ENCODE measurements around the gene C1orf226.
"Not testable (repeated sequence)": the region's sequence is repeated elsewhere in the genome, so short reads cannot be mapped to it uniquely, and the experiment has no call there.

Gene C1orf226

DNA sequence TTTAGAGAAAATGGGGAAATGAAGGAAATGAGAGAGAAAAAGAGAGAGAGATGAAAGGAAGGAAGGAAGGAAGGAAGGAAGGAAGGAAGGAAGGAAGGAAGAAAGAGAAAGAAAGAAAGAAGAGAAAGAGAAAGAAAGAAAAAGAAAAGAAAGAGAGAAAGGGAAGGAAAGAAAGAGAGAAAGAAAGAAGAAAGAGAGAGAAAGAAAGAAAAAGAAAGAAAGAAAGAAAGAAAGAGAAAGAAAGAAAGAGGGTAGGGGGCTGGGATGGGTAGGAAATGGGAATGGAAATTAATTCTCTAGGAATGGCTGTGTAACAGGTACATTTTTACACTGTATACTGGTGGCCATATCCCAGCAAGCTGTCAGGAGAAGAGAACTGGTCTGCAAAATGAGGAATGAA is 34.7 kb downstream of the C1orf226 start:
- no peak for FAIRE-seq

DNA sequence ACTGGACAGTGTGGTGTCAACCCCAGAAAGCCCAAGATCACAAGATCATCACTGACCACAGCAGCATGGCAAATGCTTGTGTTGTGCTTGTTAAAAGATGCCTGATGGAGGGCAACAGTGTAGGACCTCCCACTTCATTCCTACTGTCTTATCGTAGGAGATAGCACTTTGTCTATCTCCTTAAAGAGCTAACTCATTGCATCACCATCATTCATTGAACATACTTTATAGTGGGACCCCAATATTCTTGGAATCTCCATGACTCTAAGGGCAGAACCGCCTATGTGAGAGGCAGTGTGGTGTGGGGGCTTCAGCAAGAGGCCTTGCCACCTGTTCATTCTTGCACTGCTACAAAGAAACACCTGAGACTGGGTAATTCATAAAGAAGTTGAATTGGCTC is 35.4 kb downstream of the C1orf226 start:
- no peak for FAIRE-seq

DNA sequence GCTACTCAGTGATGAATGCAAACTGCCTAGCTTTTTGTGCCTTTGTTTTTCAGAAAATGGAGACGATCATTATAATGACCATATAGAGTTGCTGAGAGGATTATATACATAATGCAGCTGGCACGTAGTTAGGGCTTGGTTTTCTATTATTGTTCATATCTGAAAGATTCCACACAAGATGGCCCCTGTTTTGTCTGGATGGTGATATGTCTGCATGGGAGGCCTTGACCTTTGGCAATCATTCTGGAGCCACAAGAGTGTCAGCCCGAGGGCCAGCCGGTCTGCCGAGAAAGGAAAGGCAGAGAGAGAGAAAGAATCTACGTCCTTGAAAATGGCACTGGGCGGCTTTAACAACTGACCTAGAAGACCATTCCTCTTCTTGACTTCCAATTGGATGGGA is 36.1 kb downstream of the C1orf226 start:
- no peak for FAIRE-seq

DNA sequence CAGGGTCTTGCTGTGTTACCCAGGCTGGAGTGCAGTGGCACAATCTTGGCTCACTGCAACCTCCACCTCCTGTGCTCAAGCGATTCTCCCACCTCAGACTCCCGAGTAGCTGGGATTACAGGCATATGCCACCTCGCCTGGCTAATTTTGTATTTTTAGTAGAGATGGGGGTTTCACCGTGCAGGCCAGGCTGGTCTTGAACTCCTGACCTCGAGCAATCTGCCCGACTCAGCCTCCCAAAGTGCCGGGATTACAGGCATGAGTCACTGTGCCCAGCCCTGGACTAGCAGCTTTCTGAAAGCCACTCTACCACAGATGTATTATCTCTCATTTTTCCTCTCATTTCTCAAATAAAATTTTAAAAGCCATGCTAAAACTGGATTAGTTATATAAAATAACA is 37.1 kb downstream of the C1orf226 start:
- FAIRE-seq: not testable (repeated sequence)

DNA sequence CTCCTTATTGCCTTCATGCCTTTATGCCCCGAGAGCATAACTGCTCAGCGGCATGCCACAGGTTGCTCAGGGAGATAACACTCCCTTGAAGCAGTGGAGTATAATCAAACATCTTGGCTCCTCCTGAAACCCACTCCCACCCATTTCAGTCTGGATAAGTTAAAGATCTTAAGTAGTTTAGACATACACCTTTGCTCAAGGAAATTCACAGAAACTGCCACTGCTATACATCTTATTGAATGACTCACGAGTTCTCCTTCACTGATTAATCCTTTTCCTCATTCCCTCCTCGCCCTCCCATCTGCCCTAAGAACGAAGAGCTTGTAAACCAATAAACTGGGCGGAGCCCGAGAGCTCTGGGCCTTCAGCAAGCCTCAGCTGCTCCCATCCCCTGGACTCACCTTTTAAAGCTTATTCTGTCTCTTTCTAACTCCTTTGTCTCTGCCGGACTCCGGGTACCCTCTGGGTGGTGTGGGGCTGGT is 38.0 kb downstream of the C1orf226 start:
- not testable (repeated sequence) for FAIRE-seq

DNA sequence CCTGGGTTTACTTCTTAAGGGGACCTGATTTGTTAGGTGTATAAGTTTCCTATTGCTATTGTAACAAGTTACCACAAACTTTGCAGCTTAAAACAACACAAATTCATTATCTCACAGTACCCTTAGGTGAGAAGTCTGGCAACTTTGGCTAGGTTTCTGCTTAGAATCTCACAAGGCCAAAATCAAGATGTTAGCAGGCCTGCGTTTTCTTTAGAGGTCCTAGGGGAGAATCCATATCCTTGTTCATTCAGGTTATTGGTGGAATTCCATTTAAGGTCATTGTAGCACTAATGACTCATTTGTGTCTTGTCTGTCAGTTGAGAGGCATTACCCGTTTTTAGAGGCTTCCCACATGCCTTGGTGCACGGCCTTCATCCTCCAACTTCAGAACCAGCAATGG is 38.6 kb downstream of the C1orf226 start:
- FAIRE-seq: no peak

DNA sequence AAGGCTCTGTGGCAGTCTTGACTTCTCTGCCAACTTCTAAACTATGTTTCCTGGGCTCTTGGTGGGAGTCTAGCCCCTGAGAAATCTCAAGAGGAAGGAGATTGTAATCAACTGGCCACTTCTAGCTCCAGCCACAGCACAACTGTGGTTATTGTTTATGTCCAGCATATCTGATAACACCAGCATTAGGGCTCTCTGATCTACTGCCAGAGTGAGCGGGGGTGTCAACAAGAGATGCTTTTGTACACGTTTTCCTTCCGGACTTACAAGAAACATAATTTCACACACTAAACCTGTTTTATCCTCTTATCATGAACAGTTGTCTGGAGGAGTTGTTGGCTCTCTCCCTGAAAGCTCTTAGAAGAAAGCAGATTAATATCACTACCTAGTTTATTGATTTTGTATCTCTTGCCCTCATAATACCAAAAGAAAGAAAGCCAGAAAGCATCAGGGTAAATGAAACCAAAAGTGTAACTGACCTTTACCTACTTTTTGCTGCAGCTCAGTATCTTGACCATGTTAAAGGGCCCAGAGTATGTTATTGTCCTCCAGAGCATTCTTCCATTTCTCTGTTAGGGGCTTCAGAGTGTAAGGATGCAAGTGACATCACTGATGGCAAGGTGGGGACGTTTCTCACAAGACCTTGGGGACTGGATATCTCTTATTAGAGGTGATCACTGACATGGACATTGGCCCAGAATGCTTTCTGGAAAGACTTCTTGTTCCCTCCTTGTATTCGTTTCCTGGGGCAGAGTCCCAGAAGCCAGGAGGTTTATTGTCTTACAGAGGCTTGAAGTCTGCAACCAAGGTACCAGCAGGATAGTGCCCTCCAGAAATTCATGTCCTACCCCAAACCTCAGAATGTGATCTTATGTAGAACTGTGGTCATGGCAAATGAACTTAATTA is 40.0 kb downstream of the C1orf226 start:
- no peak for FAIRE-seq

DNA sequence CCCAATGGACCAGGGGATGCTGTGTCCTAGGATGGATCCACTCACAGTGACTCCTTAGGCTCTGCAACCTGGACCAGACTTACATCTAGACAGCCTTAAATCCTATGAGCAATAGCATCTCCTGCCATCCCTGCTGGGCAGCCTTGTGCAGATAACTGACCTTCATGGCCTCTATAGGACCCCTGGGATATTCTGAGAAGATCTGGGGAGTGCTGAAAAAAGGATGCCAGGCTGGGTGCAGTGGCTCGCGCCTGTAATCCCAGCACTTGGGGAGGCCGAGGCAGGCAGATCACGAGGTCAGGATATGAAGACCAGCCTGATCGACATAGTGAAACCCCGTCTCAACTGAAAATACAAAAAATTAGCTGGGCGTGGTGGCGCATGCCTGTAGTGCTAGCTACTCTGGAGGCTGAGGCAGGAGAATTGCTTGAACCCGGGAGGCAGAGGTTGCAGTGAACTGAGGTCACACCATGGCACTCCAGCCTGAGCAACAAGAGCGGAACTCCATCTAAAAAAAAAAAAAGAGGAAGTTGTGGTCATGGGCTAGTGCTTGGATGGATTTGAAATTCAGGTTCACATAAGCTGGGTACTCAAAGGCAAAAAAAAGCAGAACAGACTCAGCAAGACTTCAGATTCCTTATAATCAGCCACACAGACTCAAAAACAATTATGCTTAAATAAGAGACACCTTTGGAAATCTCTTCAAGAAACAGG is 41.3 kb downstream of the C1orf226 start:
- no peak for FAIRE-seq

DNA sequence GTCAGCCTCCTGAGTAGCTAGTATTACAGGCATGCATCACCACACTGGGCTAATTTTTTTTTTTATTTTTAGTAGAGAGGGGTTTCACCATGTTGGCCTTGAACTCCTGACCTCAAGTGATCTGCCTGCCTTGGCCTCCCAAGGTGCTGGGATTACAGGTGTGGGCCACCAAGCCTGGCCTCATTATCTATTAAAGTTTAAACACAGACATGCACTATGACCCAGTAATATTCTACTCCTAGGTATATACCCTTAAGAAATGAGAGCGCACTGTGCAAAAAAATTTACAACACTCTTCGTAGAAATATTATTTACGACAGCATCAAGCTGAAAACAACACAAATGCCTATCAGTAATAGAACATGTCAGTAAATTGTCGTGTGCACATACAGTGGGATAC is 49.1 kb downstream of the C1orf226 start:
- FAIRE-seq: no peak

DNA sequence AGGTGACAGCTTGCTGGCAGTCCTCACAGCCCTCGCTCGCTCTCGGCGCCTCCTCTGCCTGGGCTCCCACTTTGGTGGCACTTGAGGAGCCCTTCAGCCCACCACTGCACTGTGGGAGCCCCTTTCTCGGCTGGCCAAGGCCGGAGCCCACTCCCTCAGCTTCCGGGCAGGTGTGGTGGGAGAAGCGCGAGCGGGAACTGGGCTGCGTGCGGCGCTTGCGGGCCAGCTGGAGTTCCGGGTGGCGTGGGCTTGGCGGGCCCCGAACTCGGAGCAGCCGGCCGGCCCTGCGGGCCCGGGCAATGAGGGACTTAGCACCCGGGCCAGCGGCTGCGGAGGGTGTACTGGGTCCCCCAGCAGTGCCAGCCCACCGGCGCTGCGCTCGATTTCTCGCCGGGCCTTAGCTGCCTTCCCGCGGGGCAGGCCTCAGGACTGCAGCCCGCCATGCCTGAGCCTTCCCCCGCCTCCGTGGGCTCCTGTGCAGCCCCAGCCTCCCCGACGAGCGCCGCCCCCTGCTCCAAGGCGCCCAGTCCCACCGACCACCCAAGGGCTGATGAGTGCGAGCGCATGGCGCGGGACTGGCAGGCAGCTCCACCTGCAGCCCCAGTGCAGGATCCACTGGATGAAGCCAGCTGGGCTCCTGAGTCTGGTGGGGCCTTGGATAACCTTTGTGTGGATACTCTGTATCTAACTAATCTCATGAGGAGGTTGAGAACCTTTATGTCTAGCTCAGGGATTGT is 51.6 kb downstream of the C1orf226 start:
- not testable (repeated sequence) for FAIRE-seq

Measured in TTC549 (cell line).